Middle frontal gyrus (tissue), 1 donor: ENCODE data around the gene PATZ1.

Experiments used
- DNase-seq: peaks from one replicate; pipeline ENCODE4 v3.0.0-alpha.2; 2015; ENCODE audit warnings: low spot score; ENCODE audit errors: extremely low spot score

The PATZ1 gene

DNA sequence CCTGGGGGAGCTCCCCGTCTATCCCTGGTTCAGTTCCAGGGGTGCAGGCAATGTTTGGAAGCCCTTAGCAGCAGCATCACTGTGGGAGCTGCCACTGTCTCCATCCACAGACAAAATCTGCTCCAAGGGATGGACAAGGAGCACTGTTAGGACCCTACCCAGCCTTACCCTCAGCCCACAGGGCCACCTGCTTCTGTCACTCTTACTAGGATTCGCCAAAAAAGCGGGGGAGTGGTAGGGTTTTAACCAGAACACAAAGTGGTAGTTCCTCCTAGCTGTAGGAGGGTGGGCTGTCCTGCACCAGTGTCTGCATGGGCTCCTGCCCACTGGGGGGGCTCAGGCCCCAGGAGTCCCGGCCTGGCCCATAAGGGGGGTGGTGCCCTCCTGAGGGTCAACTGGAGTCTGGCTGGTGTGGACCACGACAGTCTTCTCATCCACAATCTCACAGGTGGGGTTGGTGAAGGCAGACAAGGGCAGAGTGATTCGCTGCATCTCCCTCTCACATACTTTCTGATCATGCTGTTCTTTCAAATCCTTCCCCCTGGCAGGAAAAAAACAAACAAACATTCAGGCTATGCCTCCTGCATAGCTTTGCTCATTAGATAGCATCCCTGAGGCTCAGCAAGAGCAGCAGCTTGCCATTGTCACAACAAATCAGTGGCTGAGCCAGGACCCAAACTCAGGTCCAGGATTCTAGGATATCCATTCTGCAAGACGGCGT is 63.2 kb downstream of the PATZ1 start:
- DNase-seq = no peak

DNA sequence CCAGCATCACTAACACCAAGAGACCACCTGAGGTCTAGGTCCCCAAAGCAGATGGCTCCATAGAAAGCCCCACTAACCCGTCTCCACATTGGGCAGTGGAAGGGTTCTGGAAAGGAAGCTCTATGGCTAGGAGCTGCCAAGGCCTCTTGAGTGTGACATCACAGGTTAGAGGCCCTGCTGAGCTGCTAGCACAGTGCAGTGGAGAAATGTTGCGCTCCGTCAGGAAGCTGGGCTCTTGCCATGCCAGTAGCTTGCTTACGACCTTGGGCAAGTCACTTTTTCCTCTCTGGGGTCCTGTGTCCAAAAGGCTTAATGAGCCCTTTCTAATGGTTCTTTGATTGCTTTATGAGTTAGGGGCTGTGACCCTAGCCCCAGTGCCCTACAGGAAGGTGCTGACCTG is 64.4 kb downstream of the PATZ1 start:
- DNase-seq = no peak

DNA sequence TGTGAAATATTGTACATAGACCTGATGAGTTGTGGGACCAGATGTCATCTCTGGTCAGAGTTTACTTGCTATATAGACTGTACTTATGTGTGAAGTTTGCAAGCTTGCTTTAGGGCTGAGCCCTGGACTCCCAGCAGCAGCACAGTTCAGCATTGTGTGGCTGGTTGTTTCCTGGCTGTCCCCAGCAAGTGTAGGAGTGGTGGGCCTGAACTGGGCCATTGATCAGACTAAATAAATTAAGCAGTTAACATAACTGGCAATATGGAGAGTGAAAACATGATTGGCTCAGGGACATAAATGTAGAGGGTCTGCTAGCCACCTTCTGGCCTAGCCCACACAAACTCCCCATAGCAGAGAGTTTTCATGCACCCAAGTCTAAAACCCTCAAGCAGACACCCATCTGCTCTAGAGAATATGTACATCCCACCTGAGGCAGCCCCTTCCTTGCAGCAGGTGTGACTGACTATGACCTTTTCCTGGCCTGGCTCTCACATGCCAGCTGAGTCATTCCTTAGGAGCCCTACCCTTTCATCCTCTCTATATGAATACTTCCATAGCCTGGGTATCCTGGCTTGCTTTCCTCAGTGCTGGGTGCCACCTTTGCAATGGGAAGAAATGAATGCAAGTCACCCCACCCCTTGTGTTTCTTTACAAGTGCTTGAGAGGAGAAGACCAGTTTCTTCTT is 66.2 kb downstream of the PATZ1 start:
- DNase-seq = no peak

DNA sequence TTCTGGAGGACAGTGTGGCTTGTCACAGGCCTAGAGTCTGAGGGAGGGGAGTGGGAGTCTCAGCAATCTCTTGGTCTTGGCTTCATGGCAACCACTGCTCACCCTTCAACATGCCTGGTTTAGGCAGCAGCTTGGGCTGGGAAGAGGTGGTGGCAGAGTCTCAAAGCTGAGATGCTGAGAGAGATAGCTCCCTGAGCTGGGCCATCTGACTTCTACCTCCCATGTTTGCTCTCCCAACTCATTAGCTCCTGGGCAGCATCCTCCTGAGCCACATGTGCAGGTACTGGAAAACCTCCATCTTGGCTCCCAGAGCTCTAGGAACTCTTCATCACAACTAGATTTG is 66.8 kb downstream of the PATZ1 start:
- no peak for DNase-seq

DNA sequence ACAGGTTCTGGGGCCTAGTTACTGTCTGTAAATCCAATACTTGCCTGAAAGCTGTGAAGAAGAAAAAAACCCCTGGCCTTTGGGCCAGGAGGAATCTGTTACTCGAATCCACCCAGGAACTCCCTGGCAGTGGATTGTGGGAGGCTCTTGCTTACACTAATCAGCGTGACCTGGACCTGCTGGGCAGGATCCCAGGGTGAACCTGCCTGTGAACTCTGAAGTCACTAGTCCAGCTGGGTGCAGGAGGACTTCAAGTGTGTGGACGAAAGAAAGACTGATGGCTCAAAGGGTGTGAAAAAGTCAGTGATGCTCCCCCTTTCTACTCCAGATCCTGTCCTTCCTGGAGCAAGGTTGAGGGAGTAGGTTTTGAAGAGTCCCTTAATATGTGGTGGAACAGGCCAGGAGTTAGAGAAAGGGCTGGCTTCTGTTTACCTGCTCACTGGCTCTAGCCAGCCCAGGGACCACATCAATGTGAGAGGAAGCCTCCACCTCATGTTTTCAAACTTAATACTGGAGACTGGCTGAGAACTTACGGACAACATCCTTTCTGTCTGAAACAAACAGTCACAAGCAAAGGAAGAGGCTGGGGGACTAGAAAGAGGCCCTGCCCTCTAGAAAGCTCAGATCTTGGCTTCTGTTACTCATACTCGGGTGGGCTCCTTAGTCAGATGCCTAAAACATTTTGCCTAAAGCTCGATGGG is 67.4 kb downstream of the PATZ1 start:
- no peak for DNase-seq

DNA sequence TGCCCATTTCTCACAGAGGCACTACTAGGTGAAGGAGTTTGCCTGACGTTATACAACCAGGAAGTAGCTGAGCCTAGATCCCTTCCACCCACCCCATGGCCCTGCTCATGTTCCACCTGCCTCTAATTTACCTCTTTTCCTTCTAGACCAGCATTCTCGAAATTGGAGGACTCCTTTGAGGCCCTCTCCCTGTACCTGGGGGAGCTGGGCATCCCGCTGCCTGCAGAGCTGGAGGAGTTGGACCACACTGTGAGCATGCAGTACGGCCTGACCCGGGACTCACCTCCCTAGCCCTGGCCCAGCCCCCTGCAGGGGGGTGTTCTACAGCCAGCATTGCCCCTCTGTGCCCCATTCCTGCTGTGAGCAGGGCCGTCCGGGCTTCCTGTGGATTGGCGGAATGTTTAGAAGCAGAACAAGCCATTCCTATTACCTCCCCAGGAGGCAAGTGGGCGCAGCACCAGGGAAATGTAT is 68.0 kb downstream of the PATZ1 start:
- DNase-seq = no peak

DNA sequence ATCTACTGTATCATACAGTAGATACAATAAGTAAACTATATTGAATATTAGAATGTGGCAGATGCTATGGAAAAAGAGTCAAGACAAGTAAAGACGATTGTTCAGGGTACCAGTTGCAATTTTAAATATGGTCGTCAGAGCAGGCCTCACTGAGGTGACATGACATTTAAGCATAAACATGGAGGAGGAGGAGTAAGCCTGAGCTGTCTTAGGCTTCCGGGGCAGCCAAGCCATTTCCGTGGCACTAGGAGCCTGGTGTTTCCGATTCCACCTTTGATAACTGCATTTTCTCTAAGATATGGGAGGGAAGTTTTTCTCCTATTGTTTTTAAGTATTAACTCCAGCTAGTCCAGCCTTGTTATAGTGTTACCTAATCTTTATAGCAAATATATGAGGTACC is 68.4 kb downstream of the PATZ1 start:
- no peak for DNase-seq

DNA sequence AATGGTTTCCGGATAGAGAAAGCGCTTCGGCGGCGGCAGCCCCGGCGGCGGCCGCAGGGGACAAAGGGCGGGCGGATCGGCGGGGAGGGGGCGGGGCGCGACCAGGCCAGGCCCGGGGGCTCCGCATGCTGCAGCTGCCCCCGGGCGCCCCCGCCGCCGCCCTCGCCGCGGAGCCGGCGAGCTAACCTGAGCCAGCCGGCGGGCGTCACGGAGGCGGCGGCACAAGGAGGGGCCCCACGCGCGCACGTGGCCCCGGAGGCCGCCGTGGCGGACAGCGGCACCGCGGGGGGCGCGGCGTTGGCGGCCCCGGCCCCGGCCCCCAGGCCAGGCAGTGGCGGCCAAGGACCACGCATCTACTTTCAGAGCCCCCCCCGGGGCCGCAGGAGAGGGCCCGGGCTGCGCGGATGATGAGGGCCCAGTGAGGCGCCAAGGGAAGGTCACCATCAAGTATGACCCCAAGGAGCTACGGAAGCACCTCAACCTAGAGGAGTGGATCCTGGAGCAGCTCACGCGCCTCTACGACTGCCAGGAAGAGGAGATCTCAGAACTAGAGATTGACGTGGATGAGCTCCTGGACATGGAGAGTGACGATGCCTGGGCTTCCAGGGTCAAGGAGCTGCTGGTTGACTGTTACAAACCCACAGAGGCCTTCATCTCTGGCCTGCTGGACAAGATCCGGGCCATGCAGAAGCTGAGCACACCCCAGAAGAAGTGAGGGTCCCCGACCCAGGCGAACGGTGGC is 69.5 kb downstream of the PATZ1 start:
- DNase-seq = no peak
